Cerebellar nuclear complex (tissue), 1 donor: Measurements from ENCODE around the gene BSG.
"Not testable (repeated sequence)": the region's sequence is repeated elsewhere in the genome, so short reads cannot be mapped to it uniquely, and the experiment has no call there.

ENCODE experiments used
- DNase-seq, 2 experiments: peaks; one replicate each; lab custom pipeline; 2025; lab: John Stamatoyannopoulos, UW

Gene BSG

GRCh38 chr19:588093-588740 lies 15.8 kb downstream of the BSG start:
- no peak for DNase-seq

GRCh38 chr19:588741-589692 lies 16.6 kb downstream of the BSG start:
- no peak for DNase-seq

GRCh38 chr19:589693-590395 lies 17.4 kb downstream of the BSG start, which contains the start of gene HCN2:
TSS of gene HCN2 (plus strand) at chr19:589881. CDS start at chr19:589946, 65 bp downstream.
- DNase-seq, result no peak

GRCh38 chr19:590396-590745 lies 18.0 kb downstream of the BSG start:
- DNase-seq, result no peak

GRCh38 chr19:590750-591098 lies 18.3 kb downstream of the BSG start:
- no peak for DNase-seq

- no peak for DNase-seq
Measured at GRCh38 chr19:591099-591958, 18.9 kb downstream of the BSG start.

- no peak for DNase-seq
Measured at GRCh38 chr19:592101-592500, 19.7 kb downstream of the BSG start.

- no peak for DNase-seq
Measured at GRCh38 chr19:593055-593454, 20.7 kb downstream of the BSG start.

GRCh38 chr19:593505-593904 lies 21.1 kb downstream of the BSG start:
- DNase-seq, result no peak

- no peak for DNase-seq
Measured at GRCh38 chr19:594265-594870, 22.0 kb downstream of the BSG start.

GRCh38 chr19:595326-596262 lies 23.2 kb downstream of the BSG start:
- no peak for DNase-seq

GRCh38 chr19:596263-596655 lies 23.9 kb downstream of the BSG start:
- no peak for DNase-seq

GRCh38 chr19:597406-598315 lies 25.3 kb downstream of the BSG start:
- no peak for DNase-seq

GRCh38 chr19:601310-601709 lies 28.9 kb downstream of the BSG start:
- no peak for DNase-seq

GRCh38 chr19:601790-602189 lies 29.4 kb downstream of the BSG start:
- DNase-seq, result no peak

GRCh38 chr19:602391-603301 lies 30.2 kb downstream of the BSG start:
- no peak for DNase-seq

GRCh38 chr19:603302-603639 lies 30.9 kb downstream of the BSG start:
- not testable (repeated sequence) for DNase-seq

GRCh38 chr19:603779-604178 lies 31.4 kb downstream of the BSG start:
- not testable (repeated sequence) for DNase-seq
